HCEC 1CT (cell line): Measurements from ENCODE around the gene ACAT1.
"Not testable (repeated sequence)": the region's sequence is repeated elsewhere in the genome, so short reads cannot be mapped to it uniquely, and the experiment has no call there.

Source experiments
- DNase-seq: peaks from one replicate; pipeline ENCODE4 v3.0.0-alpha.2; 2017

ACAT1 gene

GRCh38 chr11:108148556-108148955 lies 27.2 kb downstream of the ACAT1 start:
- no peak for DNase-seq

- DNase-seq = no peak
Measured at GRCh38 chr11:108154591-108154990, 33.2 kb downstream of the ACAT1 start.

DNA sequence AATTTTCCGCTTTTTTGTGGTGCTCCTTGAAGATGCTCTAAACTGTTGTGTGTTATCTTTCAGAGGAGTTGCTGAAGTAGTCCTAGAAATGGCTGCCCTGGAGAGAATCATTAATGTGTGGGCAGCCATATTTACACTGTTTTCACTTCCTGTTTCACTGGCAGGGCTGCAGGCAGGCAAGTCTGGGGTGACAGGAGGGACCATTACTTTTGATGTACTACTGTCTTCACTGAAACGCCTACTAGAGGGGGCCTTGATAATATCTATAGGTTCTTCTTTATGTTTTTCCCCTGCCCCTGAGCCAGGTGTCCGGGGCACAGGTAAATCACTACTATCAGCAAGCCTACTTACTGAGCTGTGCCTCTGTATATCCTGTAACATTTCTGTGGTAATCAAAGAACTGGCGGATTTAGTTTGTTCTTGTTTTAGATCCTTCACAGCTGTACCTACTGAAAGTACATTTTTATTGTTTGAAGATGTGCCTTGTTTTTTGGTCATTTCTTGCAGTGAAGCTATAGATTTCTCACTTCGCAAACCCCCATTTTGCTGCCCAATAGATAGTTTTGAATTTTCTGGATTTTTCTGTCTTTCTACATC lies 39.7 kb downstream of the ACAT1 start:
- DNase-seq = no peak

GRCh38 chr11:108162878-108163277 lies 41.5 kb downstream of the ACAT1 start:
- DNase-seq = not testable (repeated sequence)

DNA sequence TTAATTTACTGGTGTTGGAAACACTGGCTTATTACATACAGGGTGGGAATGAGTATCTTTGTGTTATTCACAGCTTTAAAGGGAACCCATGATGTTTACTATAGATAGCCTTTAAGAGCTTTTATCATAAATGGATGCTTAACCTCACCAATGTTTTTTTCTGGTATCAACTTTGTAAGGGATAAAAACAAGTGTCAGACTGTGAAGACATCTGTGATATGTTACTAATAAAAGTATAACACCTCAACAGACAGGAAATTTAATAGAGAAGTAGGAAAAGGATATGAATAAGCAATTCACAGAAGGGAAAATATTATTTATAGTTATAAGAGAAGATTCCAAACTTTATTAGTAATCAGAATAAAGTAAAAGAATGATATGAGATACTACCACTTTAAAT lies 46.3 kb downstream of the ACAT1 start:
- DNase-seq = no peak

DNA sequence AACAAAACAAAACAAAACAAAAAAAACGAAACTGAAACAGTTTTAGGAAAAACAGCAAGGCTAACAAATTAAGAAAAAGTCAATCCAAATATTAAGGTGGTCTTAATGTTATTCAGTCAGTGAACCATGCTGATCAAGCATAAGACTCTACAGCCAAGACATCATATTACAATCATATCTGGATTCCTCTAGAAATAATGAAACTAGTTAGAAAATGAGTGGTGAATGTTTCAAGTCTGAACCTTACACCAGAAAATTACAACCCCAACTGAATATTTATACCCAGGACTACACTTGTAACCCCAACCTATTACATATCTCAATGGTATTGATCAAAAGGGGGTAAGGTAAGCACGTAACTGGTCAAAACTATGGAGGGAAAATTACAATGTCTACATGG lies 48.8 kb downstream of the ACAT1 start:
- no peak for DNase-seq

- no peak for DNase-seq
Measured at GRCh38 chr11:108177570-108177969, 56.2 kb downstream of the ACAT1 start.

DNA sequence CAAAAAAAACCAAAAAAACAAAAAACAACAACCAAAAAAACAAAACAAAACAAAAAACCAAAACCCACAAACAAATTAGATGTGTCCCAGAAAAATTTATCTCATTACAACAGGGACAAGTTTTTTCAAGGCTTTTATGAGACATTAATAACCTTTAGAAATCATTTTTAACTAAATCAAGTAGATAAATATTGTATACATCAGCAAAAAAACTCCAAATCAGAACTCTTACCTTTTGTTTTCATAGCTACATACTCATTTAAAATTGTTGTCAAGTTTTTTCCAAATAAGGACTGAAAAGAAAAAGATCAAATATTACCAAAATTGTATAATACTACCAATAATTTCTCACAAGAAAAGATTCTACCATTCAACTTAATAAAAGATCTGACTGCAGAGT lies 72.4 kb downstream of the ACAT1 start:
- DNase-seq = no peak

DNA sequence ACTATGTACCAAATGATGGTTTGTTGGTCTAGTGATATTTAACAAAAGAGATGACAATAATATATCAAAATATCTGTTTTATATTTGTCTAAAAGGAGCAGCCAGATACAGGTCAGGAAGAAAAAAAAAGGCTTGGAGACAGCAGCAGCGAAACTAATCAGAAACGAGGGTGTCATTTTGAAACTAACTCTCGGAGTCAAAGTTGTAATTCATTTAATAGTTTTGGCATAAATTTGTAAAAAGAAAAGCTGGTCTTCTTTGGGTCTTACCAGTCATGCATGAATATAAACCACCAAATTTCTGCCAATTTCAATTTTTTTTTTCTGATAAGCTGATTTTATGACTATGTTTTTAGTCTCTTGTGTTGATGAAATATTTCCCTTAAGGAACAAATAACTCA lies 75.5 kb downstream of the ACAT1 start:
- no peak for DNase-seq
